IPS DF 19.7 (cell line): ENCODE results near the gene GRIN2C.
"Not testable (repeated sequence)": the region's sequence is repeated elsewhere in the genome, so short reads cannot be mapped to it uniquely, and the experiment has no call there.

Experiments
- DNase-seq: peaks from one replicate; pipeline ENCODE4 v3.0.0-alpha.2; 2013; ENCODE audit warnings: low read depth, low spot score

Gene GRIN2C

GRCh38 chr17:74859459-74860228 lies at the start of gene GRIN2C:
GRIN2C (minus strand) TSS chr17:74859885; CDS start chr17:74855092, 4,793 bp downstream.
- DNase-seq, result no peak

- not testable (repeated sequence) for DNase-seq
Observed at GRCh38 chr17:74909097-74909496, 49.4 kb upstream of the GRIN2C start.

GRCh38 chr17:74907012-74907411 lies 47.3 kb upstream of the GRIN2C start:
- DNase-seq, result no peak

GRCh38 chr17:74906214-74906793 lies 46.6 kb upstream of the GRIN2C start:
- not testable (repeated sequence) for DNase-seq

- no peak for DNase-seq
Observed at GRCh38 chr17:74904687-74905409, 45.2 kb upstream of the GRIN2C start.

- DNase-seq, result no peak
Observed at GRCh38 chr17:74903671-74904070, 44.0 kb upstream of the GRIN2C start.

GRCh38 chr17:74903034-74903433 lies 43.3 kb upstream of the GRIN2C start:
- DNase-seq, result no peak

- DNase-seq, result no peak
Observed at GRCh38 chr17:74901353-74902135, 41.9 kb upstream of the GRIN2C start.

GRCh38 chr17:74900208-74900607 lies 40.5 kb upstream of the GRIN2C start:
- no peak for DNase-seq

- no peak for DNase-seq
Observed at GRCh38 chr17:74898376-74898946, 38.8 kb upstream of the GRIN2C start.

GRCh38 chr17:74893936-74894671 lies 34.4 kb upstream of the GRIN2C start:
- DNase-seq, result no peak

GRCh38 chr17:74892974-74893911 lies 33.6 kb upstream of the GRIN2C start, which contains the start of gene FADS6:
FADS6 (minus strand) TSS chr17:74893633; CDS start chr17:74893595, 38 bp downstream.
- no peak for DNase-seq

- no peak for DNase-seq
Observed at GRCh38 chr17:74892013-74892841, 32.5 kb upstream of the GRIN2C start.

GRCh38 chr17:74890554-74890953 lies 30.9 kb upstream of the GRIN2C start:
- no peak for DNase-seq

GRCh38 chr17:74888469-74888868 lies 28.8 kb upstream of the GRIN2C start:
- no peak for DNase-seq

GRCh38 chr17:74883241-74883745 lies 23.6 kb upstream of the GRIN2C start:
- DNase-seq, result no peak

- DNase-seq, result no peak
Observed at GRCh38 chr17:74882517-74883240, 23.0 kb upstream of the GRIN2C start.

- DNase-seq, result no peak
Observed at GRCh38 chr17:74881073-74881472, 21.4 kb upstream of the GRIN2C start.
